ENCODE results near the gene CEP20.

The CEP20 gene

DNA sequence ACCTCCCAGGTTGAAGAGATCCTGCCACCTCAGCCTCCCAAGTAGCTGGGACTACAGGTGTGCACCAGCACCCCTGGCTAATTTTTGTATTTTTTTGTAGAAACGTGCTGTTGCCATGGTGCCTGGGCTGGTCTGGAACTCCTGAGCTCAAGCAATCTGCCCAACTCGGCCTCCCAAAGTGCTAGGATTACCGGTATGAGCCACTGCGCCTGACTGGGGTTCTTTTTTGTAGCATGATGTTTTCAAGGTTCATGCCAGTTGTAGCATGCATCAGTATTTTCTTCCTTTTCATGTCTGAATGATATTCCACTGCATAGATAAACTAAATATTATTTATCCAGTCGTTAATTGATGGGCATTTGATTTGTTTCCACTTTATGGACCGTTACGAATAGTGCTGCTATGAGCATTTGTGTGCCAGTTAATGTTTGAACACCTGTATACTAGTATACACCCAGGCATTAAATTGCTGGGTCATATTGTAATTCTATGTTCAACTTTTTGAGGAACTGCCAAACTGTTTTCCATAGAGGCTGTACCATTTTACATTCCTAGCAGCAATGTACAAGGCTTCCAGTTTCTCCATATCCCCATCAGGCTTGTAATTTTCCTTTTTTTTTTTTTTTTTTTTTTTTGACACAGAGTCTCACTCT, 24.8 kb upstream of the CEP20 start:
- TF ChIP-seq, protein P1, sequence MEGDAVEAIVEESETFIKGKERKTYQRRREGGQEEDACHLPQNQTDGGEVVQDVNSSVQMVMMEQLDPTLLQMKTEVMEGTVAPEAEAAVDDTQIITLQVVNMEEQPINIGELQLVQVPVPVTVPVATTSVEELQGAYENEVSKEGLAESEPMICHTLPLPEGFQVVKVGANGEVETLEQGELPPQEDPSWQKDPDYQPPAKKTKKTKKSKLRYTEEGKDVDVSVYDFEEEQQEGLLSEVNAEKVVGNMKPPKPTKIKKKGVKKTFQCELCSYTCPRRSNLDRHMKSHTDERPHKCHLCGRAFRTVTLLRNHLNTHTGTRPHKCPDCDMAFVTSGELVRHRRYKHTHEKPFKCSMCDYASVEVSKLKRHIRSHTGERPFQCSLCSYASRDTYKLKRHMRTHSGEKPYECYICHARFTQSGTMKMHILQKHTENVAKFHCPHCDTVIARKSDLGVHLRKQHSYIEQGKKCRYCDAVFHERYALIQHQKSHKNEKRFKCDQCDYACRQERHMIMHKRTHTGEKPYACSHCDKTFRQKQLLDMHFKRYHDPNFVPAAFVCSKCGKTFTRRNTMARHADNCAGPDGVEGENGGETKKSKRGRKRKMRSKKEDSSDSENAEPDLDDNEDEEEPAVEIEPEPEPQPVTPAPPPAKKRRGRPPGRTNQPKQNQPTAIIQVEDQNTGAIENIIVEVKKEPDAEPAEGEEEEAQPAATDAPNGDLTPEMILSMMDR (IDR thresholded peaks at IDR 0.05; ENCODE audit: low read depth, low read length, missing control alignments): no peak
- DNase-seq: no peak
- H3K27me3 ChIP-seq (replicated peaks): no peaks in the 10 kb centered on the region
- H3K4me3 ChIP-seq (ENCODE audit: low read depth, low read length): no peak overlapping the region
- H3K36me3 ChIP-seq (replicated peaks): no peaks in the 10 kb centered on the region
- in situ Hi-C loops (cut with HindIII; ENCODE audit: low pct_ligation_motif_present, low sequenced_read_pairs): no loop called here
- no peak overlapping the region for H3K27ac ChIP-seq

- in situ Hi-C loops (cut with HindIII; ENCODE audit: low pct_ligation_motif_present, low sequenced_read_pairs): no loop called here
- DNase-seq: no peak
- TF ChIP-seq, protein P1 (IDR thresholded peaks at IDR 0.05; ENCODE audit: low read depth, low read length, missing control alignments): no peak
Observed at GRCh38 chr16:15911198-15911597, 22.8 kb upstream of the CEP20 start.

GRCh38 chr16:15907863-15908478, 19.6 kb upstream of the CEP20 start:
- DNase-seq: peak; percentile 48
- H3K4me3 ChIP-seq (ENCODE audit: low read depth, low read length): no peak overlapping the region
- TF ChIP-seq, protein P1 (IDR thresholded peaks at IDR 0.05; ENCODE audit: low read depth, low read length, missing control alignments): no peak
- H3K36me3 ChIP-seq (replicated peaks): no peaks in the 10 kb centered on the region
- H3K27ac ChIP-seq: no peak overlapping the region
- in situ Hi-C loops (cut with HindIII; ENCODE audit: low pct_ligation_motif_present, low sequenced_read_pairs): no loop called here
- no peaks in the 10 kb centered on the region for H3K27me3 ChIP-seq (replicated peaks)

More at GRCh38 chr16:15911198-15911597, 22.8 kb upstream of the CEP20 start:
- H3K4me3 ChIP-seq (ENCODE audit: low read depth, low read length): no peak overlapping the region
- H3K27ac ChIP-seq: no peak overlapping the region
- H3K36me3 ChIP-seq (replicated peaks): no peaks in the 10 kb centered on the region
- H3K27me3 ChIP-seq (replicated peaks): no peaks in the 10 kb centered on the region

DNA sequence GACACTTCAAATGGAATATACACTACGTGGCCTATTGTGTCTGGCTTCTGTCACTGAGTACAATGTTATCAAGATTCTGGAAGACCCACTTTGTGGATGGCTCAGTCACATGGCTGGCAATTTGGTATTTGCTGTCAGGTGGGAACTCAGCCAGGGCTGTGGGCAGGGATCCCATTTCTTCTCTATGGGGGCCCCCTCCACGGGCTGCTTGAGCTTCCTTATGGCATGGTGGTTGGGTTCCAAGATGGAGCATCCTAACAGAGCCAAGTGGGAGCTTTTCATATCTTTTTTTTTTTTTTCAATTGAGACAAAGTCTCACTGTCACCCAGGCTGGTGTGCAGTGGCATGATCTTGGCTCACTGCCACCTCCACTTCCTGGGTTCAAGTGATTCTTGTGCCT, 18.0 kb upstream of the CEP20 start:
- no peak for DNase-seq
- TF ChIP-seq, protein P1 (IDR thresholded peaks at IDR 0.05; ENCODE audit: low read depth, low read length, missing control alignments): no peak
- in situ Hi-C loops (cut with HindIII; ENCODE audit: low pct_ligation_motif_present, low sequenced_read_pairs): no loop called here
- Histone ChIP-seq H3K27me3 (replicated peaks) (no peaks in the 10 kb centered on the region), H3K4me3 (ENCODE audit: low read depth, low read length) (no peak overlapping the region), H3K27ac (no peak overlapping the region), H3K36me3 (replicated peaks) (no peaks in the 10 kb centered on the region)

GRCh38 chr16:15903960-15904359, 15.6 kb upstream of the CEP20 start:
- TF ChIP-seq, protein P1 (IDR thresholded peaks at IDR 0.05; ENCODE audit: low read depth, low read length, missing control alignments): no peak
- DNase-seq: no peak
- in situ Hi-C loops (cut with HindIII; ENCODE audit: low pct_ligation_motif_present, low sequenced_read_pairs): no loop called here
- Histone ChIP-seq H3K36me3 (replicated peaks) (no peaks in the 10 kb centered on the region), H3K27ac (no peak overlapping the region), H3K4me3 (ENCODE audit: low read depth, low read length) (no peak overlapping the region), H3K27me3 (replicated peaks) (no peaks in the 10 kb centered on the region)

Data from brain microvascular endothelial cell (primary cell).